Mesodermal cell (in vitro differentiated cells): ENCODE results near the gene DLGAP5.

Experiments
- H3K27ac ChIP-seq: 2 replicates; pipeline ENCODE4 v1.7.0; 2013; ENCODE audit warnings: mild to moderate bottlenecking, low read depth, low read length, moderate library complexity; ENCODE audit not compliant: severe bottlenecking
- H3K36me3 ChIP-seq: 2 replicates; pipeline ENCODE4 v1.7.1; 2013; ENCODE audit warnings: mild to moderate bottlenecking, low read length, moderate library complexity; ENCODE audit not compliant: control insufficient read depth, insufficient read depth
- H3K4me1 ChIP-seq: one replicate; pipeline ENCODE4 v1.7.1; 2013; ENCODE audit warnings: mild to moderate bottlenecking, low read length; ENCODE audit not compliant: insufficient read depth, control insufficient read depth, poor library complexity, severe bottlenecking
- H3K4me3 ChIP-seq: 2 replicates; pipeline ENCODE4 v1.7.0; 2013; ENCODE audit warnings: low read length, control low read depth, mild to moderate bottlenecking; ENCODE audit not compliant: insufficient read depth, poor library complexity, severe bottlenecking; ENCODE audit errors: extremely low read depth
- H3K9me3 ChIP-seq: 2 replicates; pipeline ENCODE4 v1.7.1; 2013; ENCODE audit warnings: mild to moderate bottlenecking, low read length, moderate library complexity; ENCODE audit not compliant: control insufficient read depth
- WGBS, 2 experiments: methylation state at CpG; one replicate each; pipeline ENCODE4 v1.1.5; 2013; ENCODE audit warnings: missing lambda C conversion rate in 2 of 2; ENCODE audit not compliant: insufficient coverage in 2 of 2; 5-methylcytosine and 5-hydroxymethylcytosine counted together

DLGAP5 gene

GRCh38 chr14:55142466-55142865 lies 48.9 kb downstream of the DLGAP5 start:
- H3K4me3 ChIP-seq, result no peak overlapping the region
- 100% methylated on average over 1 of the region's 2 CpGs; no CpG with 5 or more reads in 1 of the 2 experiments for WGBS, 2 experiments
- no peaks in the 10 kb centered on the region for H3K9me3 ChIP-seq
- H3K4me1 ChIP-seq, result no peaks in the 10 kb centered on the region
- H3K36me3 ChIP-seq, result peaks cover 50% of the 10 kb centered on the region
- H3K27ac ChIP-seq, result no peak overlapping the region

- 96 to 97% methylated on average over 3 of the region's 3 CpGs for WGBS, 2 experiments
- H3K36me3 ChIP-seq, result peaks cover 43% of the 10 kb centered on the region
Observed at GRCh38 chr14:55141825-55142224, 49.6 kb downstream of the DLGAP5 start.

GRCh38 chr14:55139696-55140509 lies 51.5 kb downstream of the DLGAP5 start:
- no peaks in the 10 kb centered on the region for H3K9me3 ChIP-seq
- H3K36me3 ChIP-seq, result peaks cover 28% of the 10 kb centered on the region
- no peaks in the 10 kb centered on the region for H3K4me1 ChIP-seq
- H3K27ac ChIP-seq, result no peak overlapping the region
- no peak overlapping the region for H3K4me3 ChIP-seq
- 94% methylated on average over 3 of the region's 4 CpGs; no CpG with 5 or more reads in 1 of the 2 experiments for WGBS, 2 experiments

More at GRCh38 chr14:55141825-55142224, 49.6 kb downstream of the DLGAP5 start:
- Histone ChIP-seq H3K9me3 (no peaks in the 10 kb centered on the region), H3K4me1 (no peaks in the 10 kb centered on the region), H3K27ac (no peak overlapping the region), H3K4me3 (no peak overlapping the region)

- Histone ChIP-seq H3K9me3 (no peaks in the 10 kb centered on the region), H3K27ac (no peak overlapping the region), H3K4me3 (no peak overlapping the region), H3K36me3 (peaks cover 24% of the 10 kb centered on the region), H3K4me1 (no peaks in the 10 kb centered on the region)
Observed at GRCh38 chr14:55139141-55139540, 52.2 kb downstream of the DLGAP5 start.

GRCh38 chr14:55138091-55138490 lies 53.3 kb downstream of the DLGAP5 start:
- Histone ChIP-seq H3K4me1 (no peaks in the 10 kb centered on the region), H3K4me3 (no peak overlapping the region), H3K36me3 (peaks cover 20% of the 10 kb centered on the region), H3K9me3 (no peaks in the 10 kb centered on the region), H3K27ac (no peak overlapping the region)
- WGBS, 2 experiments, result 87 to 90% methylated on average over 7 of the region's 7 CpGs

GRCh38 chr14:55136885-55137786 lies 54.2 kb downstream of the DLGAP5 start:
- no peak overlapping the region for H3K4me3 ChIP-seq
- H3K36me3 ChIP-seq, result peaks cover 15% of the 10 kb centered on the region
- 92 to 96% methylated on average over 7 to 10 of the region's 12 CpGs for WGBS, 2 experiments
- H3K4me1 ChIP-seq, result no peaks in the 10 kb centered on the region
- H3K9me3 ChIP-seq, result no peaks in the 10 kb centered on the region
- H3K27ac ChIP-seq, result no peak overlapping the region

- Histone ChIP-seq H3K9me3 (no peaks in the 10 kb centered on the region), H3K4me3 (no peak overlapping the region), H3K36me3 (peaks cover 12% of the 10 kb centered on the region), H3K27ac (no peak overlapping the region), H3K4me1 (no peaks in the 10 kb centered on the region)
- no CpG with 5 or more reads among the region's 3 CpGs for WGBS, 2 experiments
Observed at GRCh38 chr14:55136241-55136640, 55.1 kb downstream of the DLGAP5 start.

- no peaks in the 10 kb centered on the region for H3K9me3 ChIP-seq
- no peaks in the 10 kb centered on the region for H3K36me3 ChIP-seq
- H3K4me3 ChIP-seq, result no peak overlapping the region
- no peak overlapping the region for H3K27ac ChIP-seq
- WGBS, 2 experiments, result 91 to 93% methylated on average over 4 of the region's 4 CpGs
- H3K4me1 ChIP-seq, result peaks cover 4% of the 10 kb centered on the region
Observed at GRCh38 chr14:55133416-55133815, 58.0 kb downstream of the DLGAP5 start.

- peaks cover 4% of the 10 kb centered on the region for H3K4me1 ChIP-seq
- H3K4me3 ChIP-seq, result no peak overlapping the region
- WGBS, 2 experiments, result 96 to 98% methylated on average over 5 of the region's 7 CpGs
- no peaks in the 10 kb centered on the region for H3K36me3 ChIP-seq
- no peak overlapping the region for H3K27ac ChIP-seq
- H3K9me3 ChIP-seq, result no peaks in the 10 kb centered on the region
Observed at GRCh38 chr14:55131370-55132137, 59.8 kb downstream of the DLGAP5 start.

GRCh38 chr14:55130196-55130550 lies 61.2 kb downstream of the DLGAP5 start:
- Histone ChIP-seq H3K27ac (no peak overlapping the region), H3K4me1 (peaks cover 4% of the 10 kb centered on the region), H3K36me3 (no peaks in the 10 kb centered on the region), H3K4me3 (peak overlapping the region; percentile 50), H3K9me3 (no peaks in the 10 kb centered on the region)
- WGBS, 2 experiments, result 62 to 67% methylated on average over 7 to 9 of the region's 10 CpGs
